Renal cortex interstitium (tissue), 11 donors: ENCODE results near the gene GNAI1. TPM values are rescaled to one million over a fixed set of nuclear protein-coding genes. Genes with fewer than 3 reads are reported as not detected.

Experiments used
- DNase-seq, 11 donors: peaks; one replicate each; pipeline ENCODE4 v3.0.0-alpha.2; 2013; ENCODE audit warnings: low read depth in 9 of 11, low spot score in 4 of 11; ENCODE audit errors: extremely low read depth in 1 of 11
- polyA plus RNA-seq, 3 donors: library from polyadenylated mRNA; unstranded; fragments of 120-200 nt; gene quantifications; one replicate each; pipeline ENCODE4 v1.2.1, GENCODE V29; 2013; ENCODE audit not compliant: insufficient read length in 3 of 3

Gene GNAI1
- polyA plus RNA-seq, 3 donors: 107 to 156 (median 137) TPM

GRCh38 chr7:80263821-80264220 lies 129.2 kb downstream of the GNAI1 start:
- no peak for DNase-seq

DNA sequence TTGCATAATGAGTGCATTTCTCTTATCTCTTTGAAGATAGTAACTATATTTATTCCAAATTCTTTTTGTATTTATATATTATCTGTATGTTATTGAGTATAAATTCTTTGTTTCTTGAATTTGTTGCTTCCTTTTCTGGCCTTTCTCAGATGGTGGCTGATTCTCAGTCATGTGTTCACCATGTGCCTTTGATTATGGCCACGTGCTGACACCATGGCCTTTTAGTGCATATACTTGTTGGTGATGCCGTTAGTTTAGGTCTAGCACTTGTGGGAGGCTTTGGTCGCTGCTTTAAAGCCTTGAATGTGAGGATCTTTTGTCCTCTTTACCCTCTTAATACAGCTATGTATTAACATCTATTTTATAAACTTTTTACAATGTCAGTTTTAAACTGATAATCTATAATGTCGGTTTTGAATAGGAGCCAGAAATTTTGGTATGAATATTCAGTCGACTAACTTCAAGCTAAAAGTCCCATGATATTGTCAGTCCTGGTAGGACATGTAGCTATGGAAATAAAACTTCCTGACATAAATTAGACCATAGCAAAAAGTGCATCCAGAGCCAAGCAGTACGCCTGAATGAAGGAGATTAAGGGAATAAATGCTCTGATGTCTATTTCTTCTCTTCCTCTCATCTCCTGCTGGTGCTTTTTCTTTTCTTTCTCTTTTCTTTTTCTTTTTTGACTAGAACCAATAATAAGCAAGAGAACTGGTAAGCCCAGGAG lies 130.3 kb downstream of the GNAI1 start:
- no peak for DNase-seq

DNA sequence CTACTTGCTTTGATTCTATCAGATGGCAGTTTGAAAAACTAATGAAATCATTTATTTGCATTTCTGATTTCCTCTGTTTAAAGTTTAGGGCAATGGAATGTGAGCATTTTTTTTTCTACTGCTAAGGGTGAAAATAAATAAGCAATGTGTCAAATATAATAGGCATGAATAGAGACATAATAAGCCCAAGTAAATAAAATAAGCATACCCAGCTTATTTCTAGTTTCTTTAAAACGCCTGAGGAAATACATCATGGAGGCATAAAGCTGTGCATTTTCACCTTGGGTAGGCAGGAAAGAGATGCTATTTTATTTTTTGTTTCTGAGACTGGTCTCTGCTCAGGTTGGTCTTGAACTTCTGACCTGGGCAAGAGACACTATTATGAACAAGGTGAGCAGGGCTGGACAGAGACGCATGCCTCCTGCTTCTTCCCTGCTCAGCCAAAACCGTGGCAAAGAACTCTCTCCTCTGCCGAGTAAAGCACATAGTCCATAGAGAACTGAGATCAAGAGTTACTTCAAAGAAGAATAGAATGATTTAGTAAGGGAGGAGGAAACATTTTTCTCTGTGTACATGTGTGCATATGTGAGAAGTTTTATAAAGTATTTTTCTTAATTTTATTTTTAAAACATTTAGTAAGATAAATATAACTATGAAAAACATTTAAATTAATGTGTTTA lies 138.1 kb downstream of the GNAI1 start:
- DNase-seq: no peak

- no peak for DNase-seq
Measured at GRCh38 chr7:80273327-80273726, 138.7 kb downstream of the GNAI1 start.

- DNase-seq: peak in 2 of 11 donors; percentile 28 to 38
Measured at GRCh38 chr7:80275192-80275605, 140.6 kb downstream of the GNAI1 start.
